Activated naive CD4-positive, alpha-beta T cell treated with Interleukin-2 at 50 U/mL for 16 hours (primary cell): ENCODE measurements around the gene SLC25A46.
"Not testable (repeated sequence)": the region's sequence is repeated elsewhere in the genome, so short reads cannot be mapped to it uniquely, and the experiment has no call there.

Source experiments
- DNase-seq: peaks from one replicate; pipeline ENCODE4 v3.0.0-alpha.2; 2020

Gene SLC25A46

DNA sequence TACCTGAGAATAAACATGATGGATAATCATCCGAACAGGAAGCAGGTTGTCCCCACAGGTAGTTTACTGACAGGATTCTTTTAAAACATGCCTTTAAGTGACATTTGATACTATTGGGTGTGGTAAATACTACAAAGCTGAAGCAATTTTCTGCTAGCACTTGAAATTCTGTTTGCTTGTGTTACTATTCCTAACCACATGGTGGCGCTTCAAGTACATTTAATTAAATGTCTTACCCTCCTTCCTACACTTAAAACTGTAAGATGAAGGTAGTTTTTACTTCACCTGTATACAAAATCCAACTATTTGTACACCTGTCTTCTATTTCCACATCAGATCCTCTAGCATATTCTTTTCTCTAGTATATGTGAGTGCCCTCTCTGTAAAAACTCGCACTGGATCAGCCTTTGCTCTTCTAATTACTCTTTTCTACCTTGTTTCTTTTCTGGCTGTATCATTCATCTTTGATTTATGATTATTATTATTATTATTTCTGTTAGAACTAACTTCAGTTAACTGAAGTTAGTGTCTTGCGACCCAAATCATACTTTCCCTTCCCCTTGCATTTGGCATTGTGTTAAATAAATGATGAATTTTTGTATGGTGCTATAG is 18.4 kb downstream of the SLC25A46 start:
- no peak for DNase-seq

DNA sequence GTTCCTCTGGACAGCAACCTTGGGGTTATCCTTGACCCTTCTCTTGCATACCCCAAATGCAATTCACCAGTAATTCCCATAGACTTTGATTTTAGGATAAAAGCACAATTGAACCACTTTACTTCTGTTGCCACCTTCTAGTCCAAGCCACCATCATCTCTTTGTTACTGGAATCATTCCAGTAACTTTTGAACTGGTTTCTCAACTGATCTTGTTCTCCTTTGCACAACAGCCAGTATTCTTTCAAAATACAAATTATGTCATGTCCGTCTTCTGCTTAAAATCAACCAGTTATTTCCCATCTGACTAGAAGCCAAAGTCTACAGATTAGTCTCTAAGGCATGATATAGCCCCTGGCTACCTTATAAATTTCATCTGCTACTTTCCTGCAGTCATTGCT is 21.4 kb downstream of the SLC25A46 start:
- DNase-seq = no peak

DNA sequence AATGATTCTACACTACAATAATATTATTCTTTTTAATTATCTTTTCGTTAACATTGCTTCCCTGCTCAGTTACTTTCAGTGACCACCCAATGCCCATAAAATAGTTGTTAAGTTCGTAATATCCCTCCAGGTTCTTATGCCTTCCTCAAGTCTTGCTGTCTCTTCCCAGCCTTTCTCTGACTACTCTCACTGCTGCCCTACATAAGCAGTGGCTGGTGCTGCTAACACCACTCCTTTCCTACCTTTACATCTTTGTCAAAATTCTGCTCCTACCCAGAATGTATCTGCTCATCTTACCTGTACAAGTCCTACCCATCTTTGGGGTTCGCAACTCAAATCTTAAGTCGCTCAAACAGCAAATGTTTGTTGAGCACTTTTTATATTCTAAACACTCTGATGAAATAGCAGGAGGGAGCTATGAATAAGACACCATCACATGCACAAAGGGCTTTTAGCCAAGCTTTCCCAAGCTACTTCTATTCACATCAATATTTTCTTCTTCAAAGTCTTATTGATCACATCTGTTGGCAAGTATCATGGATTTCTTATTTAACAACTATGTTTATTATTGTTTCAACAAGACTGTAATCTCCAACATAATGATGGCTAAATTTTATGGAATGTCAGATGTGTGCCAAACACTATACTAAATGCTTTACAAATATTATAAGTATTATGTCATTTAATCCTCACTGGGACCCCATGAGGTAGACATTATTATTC is 29.5 kb downstream of the SLC25A46 start:
- no peak for DNase-seq

DNA sequence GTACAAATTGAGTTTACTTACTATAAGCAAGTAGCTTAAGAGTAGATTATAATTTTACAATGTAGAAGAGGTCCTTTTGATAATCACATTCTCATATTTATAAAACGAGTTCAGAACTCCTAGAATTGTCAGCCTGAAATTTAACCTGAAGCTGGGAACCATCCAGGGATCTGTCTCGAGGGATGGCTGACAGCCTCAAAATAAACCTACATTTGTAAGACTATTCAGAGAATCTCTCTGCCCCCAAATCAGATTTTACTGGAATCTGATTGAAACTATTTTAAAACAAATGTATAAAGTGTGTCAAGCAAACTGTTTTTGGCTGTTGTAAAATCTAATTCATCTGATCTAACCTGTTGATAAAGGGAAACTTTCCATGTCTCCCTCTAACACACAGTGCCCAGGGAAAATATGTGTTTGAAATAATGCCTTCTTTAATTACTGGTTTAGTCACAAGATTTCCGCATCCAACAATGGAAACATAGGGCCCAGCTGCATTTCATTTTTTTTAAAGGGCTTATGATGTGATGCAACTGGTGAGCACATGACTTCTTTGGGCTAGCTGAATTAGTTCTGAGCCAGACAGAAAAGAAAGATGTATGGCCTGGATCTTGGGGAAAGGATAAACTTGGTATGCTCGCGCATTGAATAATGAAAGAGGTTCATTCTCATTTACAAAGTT is 30.3 kb downstream of the SLC25A46 start:
- no peak for DNase-seq

DNA sequence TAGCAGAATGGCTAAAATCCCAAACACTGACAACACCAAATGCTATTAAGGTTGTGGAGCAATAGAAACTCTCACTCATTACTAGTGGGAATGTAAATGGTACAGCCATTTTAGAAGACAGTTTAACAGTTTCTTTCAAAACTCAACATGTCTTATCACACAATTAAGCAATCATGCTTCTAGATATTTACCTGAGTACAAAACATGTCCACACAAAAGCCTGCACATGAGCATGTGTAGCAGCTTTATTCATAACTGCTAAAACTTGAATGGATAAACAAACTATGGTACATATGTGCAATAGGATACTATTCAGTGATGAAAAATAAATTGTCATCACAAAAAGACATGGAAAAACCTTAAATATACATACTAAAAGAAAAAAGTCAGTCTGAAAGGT is 31.5 kb downstream of the SLC25A46 start:
- DNase-seq = no peak

DNA sequence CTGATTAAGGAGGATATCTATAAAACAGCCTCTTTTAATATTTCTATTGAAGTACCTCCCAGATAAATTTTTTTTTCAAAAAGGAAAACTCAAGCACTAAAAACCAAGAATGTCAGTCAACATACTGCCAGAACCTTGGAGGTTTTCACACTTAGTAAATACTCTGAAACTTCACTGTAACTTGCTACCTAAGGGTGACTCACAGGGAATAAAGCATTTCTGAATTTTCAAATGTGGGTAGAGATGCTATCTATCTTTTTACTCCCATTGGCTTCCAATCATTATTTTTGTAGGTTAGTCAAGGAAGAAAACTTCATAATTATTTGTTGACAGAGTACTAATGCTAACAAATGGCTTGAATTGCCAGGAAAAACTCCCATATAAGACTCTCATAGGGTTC is 46.1 kb downstream of the SLC25A46 start:
- DNase-seq = no peak

DNA sequence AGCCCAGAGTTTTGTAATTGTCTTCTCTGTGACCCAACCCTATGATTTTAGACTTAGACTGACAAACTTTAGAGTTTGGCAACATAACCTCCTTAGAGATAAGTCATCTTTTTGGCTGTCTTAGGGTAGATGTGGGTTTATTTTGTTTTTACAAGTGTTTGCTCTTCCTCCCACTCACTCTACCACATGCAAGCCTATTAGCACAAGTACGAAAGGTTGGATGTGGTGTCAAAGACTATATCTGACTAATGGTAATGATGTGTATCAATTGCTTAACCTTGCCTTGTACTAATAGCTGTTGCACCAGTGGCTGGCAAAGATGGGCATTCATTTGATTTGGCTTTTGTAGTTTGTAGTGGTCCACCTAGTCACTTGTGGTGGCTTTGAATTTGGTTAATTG is 46.5 kb downstream of the SLC25A46 start:
- DNase-seq = no peak

DNA sequence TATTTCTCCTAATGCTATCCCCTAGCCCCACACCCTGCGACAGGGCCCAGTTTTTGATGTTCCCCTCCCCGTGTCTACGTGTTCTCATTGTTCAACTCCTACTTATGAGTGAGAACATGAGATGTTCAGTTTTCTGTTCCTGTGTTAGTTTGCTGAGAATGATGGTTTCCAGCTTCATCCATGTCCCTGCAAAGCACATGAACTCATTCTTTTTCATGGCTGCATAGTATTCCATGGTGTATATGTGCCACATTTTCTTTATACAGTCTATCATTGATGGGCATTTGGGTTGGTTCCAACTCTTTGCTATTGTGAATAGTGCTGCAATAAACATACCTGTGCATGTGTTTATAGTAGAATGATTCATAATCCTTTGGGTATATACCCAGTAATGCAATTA is 49.2 kb downstream of the SLC25A46 start:
- not testable (repeated sequence) for DNase-seq

DNA sequence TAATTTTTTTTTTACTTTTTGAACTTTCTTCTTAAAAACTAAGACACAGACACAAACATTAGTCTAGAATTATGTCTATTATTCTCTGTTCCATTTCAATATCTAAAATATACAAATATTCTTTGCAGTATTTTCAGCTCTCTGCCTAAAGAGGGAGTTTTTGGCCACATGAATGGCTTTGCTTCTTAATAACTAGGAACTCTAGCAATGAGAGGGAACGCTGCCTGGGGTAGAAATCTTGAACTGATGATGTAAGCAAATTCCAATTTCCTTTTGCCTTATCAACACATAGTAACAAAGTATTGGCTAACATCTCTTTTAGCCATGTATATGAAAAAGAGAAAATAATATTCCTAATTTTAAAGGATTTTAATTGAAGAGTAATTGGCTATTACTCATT is 51.9 kb downstream of the SLC25A46 start:
- DNase-seq = no peak

DNA sequence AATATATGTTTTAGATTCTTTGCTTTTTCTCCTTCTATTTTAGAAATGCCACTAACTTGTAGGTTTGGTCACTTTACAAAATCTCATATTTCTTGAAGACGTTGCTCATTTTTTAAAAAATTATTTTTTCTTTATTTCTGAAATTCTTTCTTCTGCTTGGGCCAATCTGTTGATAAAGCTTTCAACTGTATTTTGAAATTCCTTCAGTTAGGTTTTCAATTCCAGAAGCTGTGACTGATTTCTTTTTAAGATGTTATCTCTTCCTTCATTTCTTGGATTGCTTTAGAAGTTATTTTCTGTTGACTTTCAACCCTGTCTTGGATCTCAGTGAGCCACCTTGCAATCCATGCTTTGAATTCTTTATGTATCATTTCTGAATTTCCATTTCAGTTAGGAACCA is 64.2 kb downstream of the SLC25A46 start:
- DNase-seq = no peak

DNA sequence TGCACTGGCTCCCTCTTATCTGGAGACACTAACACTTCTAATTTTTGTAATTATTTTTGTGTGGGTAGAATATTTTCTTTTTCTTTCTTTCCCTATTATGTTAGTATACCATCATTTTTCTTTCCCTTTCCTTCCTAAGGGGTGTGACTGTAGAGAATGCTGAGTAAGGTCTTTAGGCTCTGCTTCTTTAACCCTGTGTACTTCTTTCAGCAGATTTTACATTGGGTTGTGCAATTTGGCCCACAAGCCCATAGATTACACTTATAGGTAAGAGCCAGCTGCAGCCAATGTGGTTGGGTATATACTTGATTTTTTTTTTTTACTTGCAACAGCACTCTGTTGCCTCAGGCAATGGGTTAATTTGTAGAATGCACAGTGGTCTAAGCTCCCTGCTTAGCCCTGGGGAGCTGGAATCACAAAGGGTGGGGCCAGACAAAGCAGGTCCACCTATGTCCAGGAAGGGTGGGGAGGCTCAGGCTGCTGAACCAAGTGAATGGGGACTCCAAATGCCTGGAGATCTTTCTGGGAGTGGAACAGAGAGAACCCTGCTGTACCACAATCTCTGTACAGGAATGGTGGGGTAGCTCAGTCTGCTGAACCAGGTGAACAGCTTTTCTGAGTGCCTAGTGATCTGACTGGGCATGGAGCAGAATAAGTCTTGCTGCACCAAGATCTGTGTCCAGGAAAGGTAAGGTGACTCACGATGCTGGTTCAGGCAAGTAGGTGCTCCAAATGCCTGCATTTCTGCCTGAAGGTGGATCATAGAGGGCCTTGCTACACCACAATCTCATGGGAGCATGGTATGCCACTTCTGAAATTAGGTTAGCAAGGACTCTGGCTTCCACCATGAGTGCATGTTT is 64.9 kb downstream of the SLC25A46 start:
- DNase-seq = no peak

DNA sequence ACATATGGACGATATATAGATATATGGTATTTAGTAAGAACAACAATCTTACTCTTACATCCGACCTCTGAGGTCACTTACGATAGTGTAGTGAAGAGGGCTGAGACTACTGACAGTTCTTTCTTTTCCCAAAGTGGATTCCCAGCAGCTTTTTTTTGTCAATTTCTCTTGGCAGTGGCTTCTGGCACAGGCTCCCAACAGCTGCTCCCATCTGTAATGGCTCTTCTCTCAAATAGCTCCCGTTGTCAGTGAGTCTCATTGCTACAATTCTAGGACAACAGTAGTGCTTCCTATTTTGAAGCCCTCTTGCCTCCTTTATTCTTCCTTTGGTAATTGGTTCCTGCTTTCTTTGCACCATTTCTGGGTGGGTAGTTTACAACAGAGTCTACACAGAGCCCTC is 68.4 kb downstream of the SLC25A46 start:
- DNase-seq = no peak

DNA sequence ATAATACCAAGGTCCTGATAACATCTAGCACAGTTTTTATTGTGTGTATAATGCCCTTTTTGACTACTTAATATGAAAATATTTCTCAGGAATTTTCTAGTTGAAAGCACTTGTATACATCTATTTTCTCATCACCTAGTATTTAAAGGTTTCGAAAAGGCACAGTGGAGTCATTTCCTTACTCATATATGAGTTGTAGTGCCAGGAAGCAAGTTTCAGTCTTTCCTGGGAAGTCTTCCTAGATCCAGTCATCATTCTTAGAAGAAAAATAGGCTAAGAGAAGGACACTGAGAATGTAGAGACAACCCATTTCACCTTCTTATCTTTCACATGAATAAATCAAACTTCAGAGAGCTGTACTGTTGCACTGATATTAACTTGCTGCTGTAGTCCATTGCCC is 70.2 kb downstream of the SLC25A46 start:
- DNase-seq = no peak
